Mucosa of rectum (tissue), 2 donors: ENCODE data around the gene ABCA9.

Experiments used
- H3K27ac ChIP-seq, 2 donors: one replicate each; pipeline ENCODE4 v1.7.0; 2013; ENCODE audit warnings: inconsistent platforms in 2 of 2, low read depth in 2 of 2, low read length in 2 of 2
- H3K27me3 ChIP-seq, 2 donors: one replicate each; pipeline ENCODE4 v1.7.0; 2013; ENCODE audit warnings: low read length in 2 of 2; ENCODE audit not compliant: control insufficient read depth in 2 of 2, insufficient read depth in 2 of 2
- H3K36me3 ChIP-seq, 2 donors: one replicate each; pipeline ENCODE4 v1.7.0; 2013; ENCODE audit warnings: low read length in 2 of 2; ENCODE audit not compliant: control insufficient read depth in 2 of 2, insufficient read depth in 2 of 2
- H3K4me1 ChIP-seq, 2 donors: one replicate each; pipeline ENCODE4 v1.7.0; 2013; ENCODE audit warnings: low read length in 2 of 2, mild to moderate bottlenecking in 1 of 2; ENCODE audit not compliant: control insufficient read depth in 2 of 2, insufficient read depth in 2 of 2
- H3K4me3 ChIP-seq, 2 donors: one replicate each; pipeline ENCODE4 v1.7.0; 2013; ENCODE audit warnings: low read length in 2 of 2
- H3K9ac ChIP-seq, 2 donors: one replicate each; pipeline ENCODE4 v1.7.0; 2013; ENCODE audit warnings: low read length in 2 of 2, low read depth in 1 of 2, mild to moderate bottlenecking in 1 of 2
- H3K9me3 ChIP-seq, 2 donors: one replicate each; pipeline ENCODE4 v1.7.0; 2013; ENCODE audit warnings: low read length in 2 of 2; ENCODE audit not compliant: control insufficient read depth in 2 of 2
- donor health status: healthy.
- donor health status: Normal muscosa, but diverticular disease.

Gene ABCA9

GRCh38 chr17:69060822-69061221, at the start of gene ABCA9:
TSS of gene ABCA9 (minus strand) at chr17:69060927. CDS start at chr17:69051126, 9,801 bp downstream.
- H3K27ac ChIP-seq = no peak within 1 kb of the TSS
- no peak within 1 kb of the TSS for H3K4me3 ChIP-seq

GRCh38 chr17:69105907-69106730, 45.4 kb upstream of the ABCA9 start:
- Histone ChIP-seq H3K27me3 (no peaks in the 10 kb centered on the region), H3K4me1 (no peaks in the 10 kb centered on the region), H3K36me3 (no peaks in the 10 kb centered on the region), H3K4me3 (no peak overlapping the region), H3K27ac (no peak overlapping the region), H3K9me3 (no peaks in the 10 kb centered on the region), H3K9ac (no peak overlapping the region)

More at GRCh38 chr17:69060822-69061221, at the start of gene ABCA9:
- no peaks in the 10 kb centered on the region for H3K36me3 ChIP-seq
- H3K4me1 ChIP-seq = peaks cover 0 to 4% of the 10 kb centered on the region in 2 donors
- H3K9ac ChIP-seq = no peak within 1 kb of the TSS
- no peaks in the 10 kb centered on the region for H3K27me3 ChIP-seq
- no peaks in the 10 kb centered on the region for H3K9me3 ChIP-seq

- H3K27me3 ChIP-seq = no peaks in the 10 kb centered on the region
- H3K36me3 ChIP-seq = no peaks in the 10 kb centered on the region
- no peaks in the 10 kb centered on the region for H3K4me1 ChIP-seq
- H3K27ac ChIP-seq = no peak overlapping the region
- H3K9me3 ChIP-seq = no peaks in the 10 kb centered on the region
- no peak overlapping the region for H3K9ac ChIP-seq
- H3K4me3 ChIP-seq = no peak overlapping the region
These were observed 43.0 kb upstream of the ABCA9 start for GRCh38 chr17:69103557-69104233.

GRCh38 chr17:69098625-69099024, 37.9 kb upstream of the ABCA9 start:
- H3K4me3 ChIP-seq = no peak overlapping the region
- no peak overlapping the region for H3K27ac ChIP-seq
- no peaks in the 10 kb centered on the region for H3K27me3 ChIP-seq
- H3K9me3 ChIP-seq = no peaks in the 10 kb centered on the region
- no peaks in the 10 kb centered on the region for H3K4me1 ChIP-seq
- H3K9ac ChIP-seq = no peak overlapping the region
- H3K36me3 ChIP-seq = no peaks in the 10 kb centered on the region

GRCh38 chr17:69096541-69096940, 35.8 kb upstream of the ABCA9 start:
- Histone ChIP-seq H3K4me1 (no peaks in the 10 kb centered on the region), H3K4me3 (no peak overlapping the region), H3K27me3 (no peaks in the 10 kb centered on the region), H3K36me3 (no peaks in the 10 kb centered on the region), H3K9ac (no peak overlapping the region), H3K27ac (no peak overlapping the region), H3K9me3 (no peaks in the 10 kb centered on the region)

GRCh38 chr17:69093995-69094394, 33.3 kb upstream of the ABCA9 start:
- Histone ChIP-seq H3K4me1 (no peaks in the 10 kb centered on the region), H3K27me3 (no peaks in the 10 kb centered on the region), H3K4me3 (no peak overlapping the region), H3K27ac (no peak overlapping the region), H3K9me3 (no peaks in the 10 kb centered on the region), H3K36me3 (no peaks in the 10 kb centered on the region), H3K9ac (no peak overlapping the region)

GRCh38 chr17:69093279-69093789, 32.6 kb upstream of the ABCA9 start:
- Histone ChIP-seq H3K27ac (no peak overlapping the region), H3K36me3 (no peaks in the 10 kb centered on the region), H3K9me3 (no peaks in the 10 kb centered on the region), H3K4me1 (no peaks in the 10 kb centered on the region), H3K4me3 (no peak overlapping the region), H3K27me3 (no peaks in the 10 kb centered on the region), H3K9ac (no peak overlapping the region)

GRCh38 chr17:69090365-69090764, 29.6 kb upstream of the ABCA9 start:
- H3K9me3 ChIP-seq = no peaks in the 10 kb centered on the region
- H3K36me3 ChIP-seq = no peaks in the 10 kb centered on the region
- no peak overlapping the region for H3K4me3 ChIP-seq
- no peak overlapping the region for H3K27ac ChIP-seq
- no peaks in the 10 kb centered on the region for H3K4me1 ChIP-seq
- H3K9ac ChIP-seq = no peak overlapping the region
- H3K27me3 ChIP-seq = no peaks in the 10 kb centered on the region

- Histone ChIP-seq H3K36me3 (peaks cover 0 to 2% of the 10 kb centered on the region in 2 donors), H3K27ac (no peak overlapping the region), H3K9ac (no peak overlapping the region), H3K4me1 (no peaks in the 10 kb centered on the region), H3K27me3 (no peaks in the 10 kb centered on the region), H3K4me3 (no peak overlapping the region), H3K9me3 (no peaks in the 10 kb centered on the region)
These were observed 28.0 kb upstream of the ABCA9 start for GRCh38 chr17:69088643-69089200.

- H3K27ac ChIP-seq = no peak overlapping the region
- no peak overlapping the region for H3K4me3 ChIP-seq
- no peaks in the 10 kb centered on the region for H3K4me1 ChIP-seq
- H3K9ac ChIP-seq = no peak overlapping the region
- no peaks in the 10 kb centered on the region for H3K27me3 ChIP-seq
- H3K36me3 ChIP-seq = peaks cover 0 to 2% of the 10 kb centered on the region in 2 donors
- H3K9me3 ChIP-seq = peaks cover 0 to 3% of the 10 kb centered on the region in 2 donors
These were observed 25.9 kb upstream of the ABCA9 start for GRCh38 chr17:69086641-69087040.
